MM.1S (cell line): ENCODE data around the gene COL13A1.

ENCODE experiments used
- CTCF ChIP-seq: fragments of 300-600 bp; sonication (generic); IDR thresholded peaks from 2 replicates; pipeline ENCODE4 v1.5.1; 2016; ENCODE audit warnings: antibody characterized with exemption, low read length, mixed read lengths
- EZH2 ChIP-seq: fragments of 300-600 bp; sonication (generic); optimal IDR thresholded peaks from 2 replicates; pipeline ENCODE3; 2017; ENCODE audit warnings: low read depth, mild to moderate bottlenecking, antibody characterized with exemption, low read length, mixed read lengths
- EZH2phosphoT487 ChIP-seq: fragments of 300-600 bp; sonication (generic); IDR thresholded peaks from 2 replicates; pipeline ENCODE4 v1.6.1; 2018; ENCODE audit warnings: antibody characterized with exemption, low read length

GRCh38 chr10:69899727-69900595 lies 98.3 kb downstream of the COL13A1 start:
- no peak for TF ChIP-seq CTCF
- TF ChIP-seq EZH2phosphoT487: no peak
- TF ChIP-seq EZH2: no peak
